H9 (cell line): ENCODE measurements around the gene PLB1. TPM values are rescaled to one million over a fixed set of nuclear protein-coding genes. Genes with fewer than 3 reads are reported as not detected.

Experiments used
- DNase-seq: peaks from one replicate; pipeline ENCODE4 v3.0.0-alpha.2; 2017
- H2AFZ ChIP-seq: one replicate; pipeline ENCODE4 v1.6.1; 2013; ENCODE audit warnings: mild to moderate bottlenecking, low read length, control low read depth, moderate library complexity
- H2AK5ac ChIP-seq: 2 replicates; pipeline ENCODE4 v1.6.1; 2013; ENCODE audit warnings: low read length, control low read depth, mixed read lengths; ENCODE audit not compliant: insufficient read length
- H2BK120ac ChIP-seq: one replicate; pipeline ENCODE4 v1.6.1; 2013; ENCODE audit warnings: low read depth, mild to moderate bottlenecking, low read length, control low read depth, inconsistent platforms; ENCODE audit not compliant: poor library complexity, severe bottlenecking
- H2BK12ac ChIP-seq: 2 replicates; pipeline ENCODE4 v1.6.1; 2013; ENCODE audit warnings: low read length, control low read depth, mixed read lengths, low read depth; ENCODE audit not compliant: insufficient read length
- H2BK15ac ChIP-seq: 2 replicates; pipeline ENCODE4 v1.6.1; 2013; ENCODE audit warnings: low read depth, low read length, control low read depth
- H2BK20ac ChIP-seq: one replicate; pipeline ENCODE4 v1.6.1; 2013; ENCODE audit warnings: low read depth, mild to moderate bottlenecking, low read length, control low read depth, inconsistent platforms; ENCODE audit not compliant: poor library complexity, severe bottlenecking
- H2BK5ac ChIP-seq: 2 replicates; pipeline ENCODE4 v1.6.1; 2013; ENCODE audit warnings: low read length, control low read depth, mixed read lengths; ENCODE audit not compliant: insufficient read length
- H3K14ac ChIP-seq: 2 replicates; pipeline ENCODE4 v1.6.1; 2013; ENCODE audit warnings: low read length, control low read depth; ENCODE audit not compliant: insufficient read depth
- H3K18ac ChIP-seq: 2 replicates; pipeline ENCODE4 v1.6.1; 2013; ENCODE audit warnings: low read depth, mild to moderate bottlenecking, mixed read lengths, low read length, control low read depth; ENCODE audit not compliant: insufficient read length
- H3K23ac ChIP-seq: 2 replicates; pipeline ENCODE4 v1.6.1; 2013; ENCODE audit warnings: low read length, control low read depth, mixed read lengths, low read depth; ENCODE audit not compliant: insufficient read length
- H3K23me2 ChIP-seq: 2 replicates; pipeline ENCODE4 v1.6.1; 2013; ENCODE audit warnings: low read depth, mild to moderate bottlenecking, mixed read lengths, low read length, control low read depth; ENCODE audit not compliant: insufficient read length, poor library complexity, severe bottlenecking
- H3K27ac ChIP-seq: 2 replicates; pipeline ENCODE4 v1.5.1; 2013; ENCODE audit warnings: low read length, control low read depth, mixed read lengths, low read depth; ENCODE audit not compliant: insufficient read length
- H3K27me3 ChIP-seq: 2 replicates; pipeline ENCODE4 v1.6.1; 2013; ENCODE audit warnings: low read length, control low read depth, inconsistent platforms; ENCODE audit not compliant: insufficient read depth
- H3K4ac ChIP-seq: 2 replicates; pipeline ENCODE4 v1.6.1; 2013; ENCODE audit warnings: low read depth, mild to moderate bottlenecking, control low read depth, inconsistent platforms, low read length, moderate library complexity
- H3K4me1 ChIP-seq: 2 replicates; pipeline ENCODE4 v1.6.1; 2013; ENCODE audit warnings: low read length, control low read depth, inconsistent platforms; ENCODE audit not compliant: insufficient read depth
- H3K4me2 ChIP-seq: 2 replicates; pipeline ENCODE4 v1.6.1; 2013; ENCODE audit warnings: low read length, control low read depth, mixed read lengths; ENCODE audit not compliant: insufficient read length, insufficient read depth
- H3K56ac ChIP-seq: 2 replicates; pipeline ENCODE4 v1.6.1; 2013; ENCODE audit warnings: low read depth, mild to moderate bottlenecking, mixed read lengths, low read length, control low read depth; ENCODE audit not compliant: insufficient read length
- H3K79me1 ChIP-seq: 2 replicates; pipeline ENCODE4 v1.6.1; 2013; ENCODE audit warnings: low read depth, mild to moderate bottlenecking, moderate library complexity, low read length, control low read depth, inconsistent platforms; ENCODE audit not compliant: insufficient read depth, poor library complexity, severe bottlenecking
- H3K79me2 ChIP-seq: 2 replicates; pipeline ENCODE4 v1.6.1; 2013; ENCODE audit warnings: low read length, control low read depth, inconsistent platforms; ENCODE audit not compliant: insufficient read depth
- H3K9ac ChIP-seq: 2 replicates; pipeline ENCODE4 v1.6.1; 2013; ENCODE audit warnings: low read length, control low read depth, mixed read lengths; ENCODE audit not compliant: insufficient read length; ENCODE audit errors: extremely low read depth
- H3K9me3 ChIP-seq: one replicate; pipeline ENCODE4 v1.6.1; 2013; ENCODE audit warnings: low read depth, low read length, inconsistent platforms; ENCODE audit not compliant: control insufficient read depth
- H3T11ph ChIP-seq: one replicate; pipeline ENCODE4 v1.6.1; 2013; ENCODE audit warnings: mild to moderate bottlenecking, low read length, control low read depth, inconsistent platforms
- H4K20me1 ChIP-seq: one replicate; pipeline ENCODE4 v1.6.1; 2013; ENCODE audit not compliant: control insufficient read depth, insufficient read length, insufficient read depth
- H4K5ac ChIP-seq: 2 replicates; pipeline ENCODE4 v1.6.1; 2013; ENCODE audit warnings: low read depth, mild to moderate bottlenecking, mixed read lengths, low read length, control low read depth; ENCODE audit not compliant: insufficient read length
- H4K8ac ChIP-seq: replicated peaks from 2 replicates; pipeline ENCODE4 v1.6.1; 2013; ENCODE audit warnings: low read length, control low read depth, mixed read lengths, low read depth; ENCODE audit not compliant: insufficient read length
- H4K91ac ChIP-seq: 2 replicates; pipeline ENCODE4 v1.6.1; 2013; ENCODE audit warnings: low read depth, mild to moderate bottlenecking, moderate library complexity, mixed read lengths, low read length, control low read depth; ENCODE audit not compliant: insufficient read length
- H3K27ac Mint-ChIP-seq, 3 experiments: 2 replicates in 2 of 3; 3 replicates in 1 of 3; pipeline ENCODE4 v1.8.0; 2020 to 2021; ENCODE audit warnings: mixed read lengths in 3 of 3, mild to moderate bottlenecking in 1 of 3, moderate library complexity in 1 of 3
- H3K27me3 Mint-ChIP-seq: 2 replicates; pipeline ENCODE4 v1.8.0; 2021; ENCODE audit warnings: low read depth, mild to moderate bottlenecking, moderate library complexity, mixed read lengths
- H3K36me3 Mint-ChIP-seq, 3 experiments: 2 replicates in 2 of 3; 3 replicates in 1 of 3; pipeline ENCODE4 v1.8.0; 2020 to 2021; ENCODE audit warnings: low read depth in 3 of 3, mixed read lengths in 3 of 3; ENCODE audit not compliant: insufficient read depth in 1 of 3
- H3K4me1 Mint-ChIP-seq, 2 experiments: 2 replicates each; pipeline ENCODE4 v1.8.0; 2020; ENCODE audit warnings: mixed read lengths in 2 of 2
- H3K4me3 Mint-ChIP-seq, 2 experiments: 2 replicates in 1 of 2; 3 replicates in 1 of 2; pipeline ENCODE4 v1.8.0; 2020 to 2021; ENCODE audit warnings: mild to moderate bottlenecking in 2 of 2, mixed read lengths in 2 of 2, moderate library complexity in 1 of 2
- H3K9me3 Mint-ChIP-seq, 2 experiments: 2 replicates in 1 of 2; 3 replicates in 1 of 2; pipeline ENCODE4 v1.8.0; 2020; ENCODE audit warnings: mild to moderate bottlenecking in 2 of 2, mixed read lengths in 2 of 2, moderate library complexity in 1 of 2
- CTCF ChIP-seq: fragments of 200-600 bp; sonication (generic); conservative IDR thresholded peaks from 3 replicates; pipeline ENCODE4 v1.8.0; 2021; ENCODE audit warnings: antibody characterized with exemption, mild to moderate bottlenecking
- WGBS: extraction: QIAGEN DNeasy Blood & Tissue Kit; methylation state at CpG from one replicate; pipeline ENCODE4 v1.1.7; 2013; ENCODE audit warnings: missing lambda C conversion rate, low lambda C conversion rate, mixed read lengths; ENCODE audit not compliant: insufficient read length; ENCODE audit errors: extremely low coverage; 5-methylcytosine and 5-hydroxymethylcytosine counted together
- total RNA-seq: library from RNA; stranded (reverse); gene quantifications from 2 replicates; pipeline ENCODE4 v1.2.1, GENCODE V29; 2021

The PLB1 gene
- total RNA-seq, 1 experiment from 2014 or later: not detected

GRCh38 chr2:28499282-28499681, 3.4 kb downstream of the PLB1 start:
- Mint-ChIP-seq H3K4me1 (no peaks in the 10 kb centered on the region), H3K36me3 (no peaks in the 10 kb centered on the region), H3K4me3 (no peak overlapping the region), H3K9me3 (no peaks in the 10 kb centered on the region), H3K27ac (no peak overlapping the region), H3K27me3 (peaks cover 4% of the 10 kb centered on the region)
- Histone ChIP-seq H2BK120ac (no peak overlapping the region), H3T11ph (no peak overlapping the region), H3K9me3 (no peaks in the 10 kb centered on the region), H3K27me3 (no peaks in the 10 kb centered on the region), H4K5ac (no peak overlapping the region), H4K8ac (no peak overlapping the region), H4K91ac (no peak overlapping the region), H3K23ac (no peak overlapping the region), H3K4me2 (no peak overlapping the region), H3K79me1 (no peaks in the 10 kb centered on the region), H2BK12ac (no peak overlapping the region), H3K79me2 (no peaks in the 10 kb centered on the region), H3K4ac (no peak overlapping the region), H2AK5ac (no peak overlapping the region), H3K27ac (no peak overlapping the region), H2BK15ac (no peak overlapping the region), H3K4me1 (no peaks in the 10 kb centered on the region), H3K14ac (no peak overlapping the region), H2AFZ (no peak overlapping the region), H3K9ac (no peak overlapping the region), H2BK5ac (no peak overlapping the region), H3K18ac (no peak overlapping the region), H3K23me2 (no peaks in the 10 kb centered on the region), H3K56ac (no peak overlapping the region), H4K20me1 (no peaks in the 10 kb centered on the region), H2BK20ac (no peak overlapping the region)
- no peak for TF ChIP-seq CTCF
- WGBS: no CpG with 5 or more reads among the region's 5 CpGs
- no peak for DNase-seq
